Naive B cell (primary cell): Measurements from ENCODE around the gene RBMS1. TPM values are rescaled to one million over a fixed set of nuclear protein-coding genes. Genes with fewer than 3 reads are reported as not detected.
"Not testable (repeated sequence)": the region's sequence is repeated elsewhere in the genome, so short reads cannot be mapped to it uniquely, and the experiment has no call there.

Source experiments
- ATAC-seq, 2 donors: fragments of 150-1000 bp; cut with Tn5 transposase; 2 replicates each; pipeline ENCODE4 v1.10.0; 2021; ENCODE audit warnings: low read depth in 2 of 2, mild to moderate bottlenecking in 2 of 2, moderate library complexity in 2 of 2
- DNase-seq: peaks from one replicate; pipeline ENCODE4 v3.0.0; 2022
- H3K27ac Mint-ChIP-seq, 6 donors: one replicate each; pipeline ENCODE4 v1.8.0; 2020 to 2022; ENCODE audit warnings: mild to moderate bottlenecking in 6 of 6, mixed read lengths in 6 of 6, moderate library complexity in 5 of 6, inconsistent platforms in 2 of 6
- H3K27me3 Mint-ChIP-seq, 3 donors: one replicate each; pipeline ENCODE4 v1.8.0; 2021 to 2022; ENCODE audit warnings: mixed read lengths in 3 of 3, mild to moderate bottlenecking in 1 of 3
- H3K36me3 Mint-ChIP-seq, 2 donors: one replicate each; pipeline ENCODE4 v1.8.0; 2020 to 2022; ENCODE audit warnings: mixed read lengths in 2 of 2, inconsistent platforms in 1 of 2, mild to moderate bottlenecking in 1 of 2
- H3K4me1 Mint-ChIP-seq, 3 donors: one replicate each; pipeline ENCODE4 v1.8.0; 2020 to 2022; ENCODE audit warnings: mixed read lengths in 3 of 3, inconsistent platforms in 1 of 3, mild to moderate bottlenecking in 1 of 3, moderate library complexity in 1 of 3
- H3K4me3 Mint-ChIP-seq, 8 donors: one replicate each; pipeline ENCODE4 v1.8.0; 2020 to 2022; ENCODE audit warnings: mild to moderate bottlenecking in 8 of 8, mixed read lengths in 8 of 8, moderate library complexity in 8 of 8, inconsistent platforms in 2 of 8
- H3K9me3 Mint-ChIP-seq, 7 donors: one replicate each; pipeline ENCODE4 v1.8.0; 2020 to 2022; ENCODE audit warnings: mixed read lengths in 7 of 7, mild to moderate bottlenecking in 5 of 7, inconsistent platforms in 2 of 7, moderate library complexity in 1 of 7
- polyA plus RNA-seq, 6 donors: library from polyadenylated mRNA; unstranded; fragments of 300-500 nt; fragmentation: Illumina TruSeq; gene quantifications; one replicate each; pipeline ENCODE4 v1.2.3, GENCODE V29; 2021; ENCODE audit warnings: low read depth in 6 of 6

Gene RBMS1
- polyA plus RNA-seq, 6 donors from 2014 or later: 40.1 to 89.0 (median 49.9) TPM

GRCh38 chr2:160454070-160454797 is 39.4 kb downstream of the RBMS1 start:
- no peaks in the 10 kb centered on the region for H3K4me1 Mint-ChIP-seq
- peaks cover 0 to 3% (median 0%) of the 10 kb centered on the region in 7 donors for H3K9me3 Mint-ChIP-seq
- no peaks in the 10 kb centered on the region for H3K27me3 Mint-ChIP-seq

GRCh38 chr2:160453111-160453820 is 40.3 kb downstream of the RBMS1 start:
- ATAC-seq: no peak
- H3K27ac Mint-ChIP-seq: no peak overlapping the region
- DNase-seq: no peak
- H3K27me3 Mint-ChIP-seq: no peaks in the 10 kb centered on the region
- peaks cover 0 to 3% (median 0%) of the 10 kb centered on the region in 7 donors for H3K9me3 Mint-ChIP-seq
- H3K36me3 Mint-ChIP-seq: no peaks in the 10 kb centered on the region
- no peaks in the 10 kb centered on the region for H3K4me1 Mint-ChIP-seq
- H3K4me3 Mint-ChIP-seq: no peak overlapping the region

More at GRCh38 chr2:160454070-160454797, 39.4 kb downstream of the RBMS1 start:
- no peak overlapping the region for H3K4me3 Mint-ChIP-seq
- ATAC-seq: no peak
- H3K36me3 Mint-ChIP-seq: no peaks in the 10 kb centered on the region
- no peak for DNase-seq
- no peak overlapping the region for H3K27ac Mint-ChIP-seq

GRCh38 chr2:160450486-160450885 is 43.1 kb downstream of the RBMS1 start:
- Mint-ChIP-seq H3K36me3 (no peaks in the 10 kb centered on the region), H3K9me3 (peaks cover 0 to 3% (median 0%) of the 10 kb centered on the region in 7 donors), H3K27me3 (no peaks in the 10 kb centered on the region), H3K4me1 (no peaks in the 10 kb centered on the region), H3K4me3 (no peak overlapping the region), H3K27ac (no peak overlapping the region)
- no peak for DNase-seq
- ATAC-seq: no peak

- not testable (repeated sequence) for H3K27me3 Mint-ChIP-seq, ATAC-seq, H3K4me3 Mint-ChIP-seq, H3K36me3 Mint-ChIP-seq, DNase-seq, H3K9me3 Mint-ChIP-seq, H3K4me1 Mint-ChIP-seq
- peak overlapping the region in 1 of 6 donors; percentile 32 for H3K27ac Mint-ChIP-seq
Measured at GRCh38 chr2:160448821-160449220, 44.8 kb downstream of the RBMS1 start.

- Mint-ChIP-seq H3K4me3 (no peak overlapping the region), H3K27ac (no peak overlapping the region), H3K4me1 (no peaks in the 10 kb centered on the region)
Measured at GRCh38 chr2:160445673-160446072, 47.9 kb downstream of the RBMS1 start.

GRCh38 chr2:160442603-160443002 is 51.0 kb downstream of the RBMS1 start:
- DNase-seq: no peak
- Mint-ChIP-seq H3K36me3 (peaks cover 0 to 5% of the 10 kb centered on the region in 2 donors), H3K4me3 (no peak overlapping the region), H3K27me3 (no peaks in the 10 kb centered on the region), H3K4me1 (no peaks in the 10 kb centered on the region), H3K27ac (no peak overlapping the region), H3K9me3 (peaks cover 2 to 7% (median 5%) of the 10 kb centered on the region in 7 donors)
- ATAC-seq: no peak

More at GRCh38 chr2:160445673-160446072, 47.9 kb downstream of the RBMS1 start:
- H3K27me3 Mint-ChIP-seq: no peaks in the 10 kb centered on the region
- peaks cover 0 to 5% of the 10 kb centered on the region in 2 donors for H3K36me3 Mint-ChIP-seq
- DNase-seq (no peak), ATAC-seq (no peak)
- peaks cover 0 to 9% (median 5%) of the 10 kb centered on the region in 7 donors for H3K9me3 Mint-ChIP-seq

GRCh38 chr2:160440888-160441287 is 52.7 kb downstream of the RBMS1 start:
- DNase-seq: no peak
- no peak for ATAC-seq
- peaks cover 2 to 7% (median 5%) of the 10 kb centered on the region in 7 donors for H3K9me3 Mint-ChIP-seq
- H3K36me3 Mint-ChIP-seq: peaks cover 0 to 5% of the 10 kb centered on the region in 2 donors
- H3K4me1 Mint-ChIP-seq: no peaks in the 10 kb centered on the region
- no peak overlapping the region for H3K27ac Mint-ChIP-seq
- H3K4me3 Mint-ChIP-seq: no peak overlapping the region
- peaks cover 0 to 6% (median 0%) of the 10 kb centered on the region in 3 donors for H3K27me3 Mint-ChIP-seq

GRCh38 chr2:160439038-160439437 is 54.6 kb downstream of the RBMS1 start:
- H3K4me1 Mint-ChIP-seq, H3K27me3 Mint-ChIP-seq, DNase-seq, H3K27ac Mint-ChIP-seq, H3K36me3 Mint-ChIP-seq, H3K9me3 Mint-ChIP-seq, ATAC-seq, H3K4me3 Mint-ChIP-seq: not testable (repeated sequence)

GRCh38 chr2:160437273-160437672 is 56.3 kb downstream of the RBMS1 start:
- DNase-seq: no peak
- Mint-ChIP-seq H3K4me3 (no peak overlapping the region), H3K27me3 (peaks cover 0 to 6% (median 0%) of the 10 kb centered on the region in 3 donors), H3K4me1 (no peaks in the 10 kb centered on the region), H3K27ac (no peak overlapping the region), H3K36me3 (no peaks in the 10 kb centered on the region), H3K9me3 (peaks cover 0 to 3% (median 0%) of the 10 kb centered on the region in 7 donors)
- ATAC-seq: no peak

GRCh38 chr2:160434254-160434948 is 59.2 kb downstream of the RBMS1 start:
- H3K36me3 Mint-ChIP-seq: no peaks in the 10 kb centered on the region
- no peak overlapping the region for H3K4me3 Mint-ChIP-seq
- no peak overlapping the region for H3K27ac Mint-ChIP-seq
- ATAC-seq (no peak), DNase-seq (no peak)
- peaks cover 0 to 6% (median 0%) of the 10 kb centered on the region in 3 donors for H3K27me3 Mint-ChIP-seq
- H3K4me1 Mint-ChIP-seq: peaks cover 12 to 18% (median 17%) of the 10 kb centered on the region in 3 donors
- no peaks in the 10 kb centered on the region for H3K9me3 Mint-ChIP-seq

GRCh38 chr2:160433466-160434140 is 60.0 kb downstream of the RBMS1 start:
- Mint-ChIP-seq H3K4me3 (no peak overlapping the region), H3K27ac (no peak overlapping the region), H3K4me1 (peaks cover 12 to 22% (median 21%) of the 10 kb centered on the region in 3 donors), H3K9me3 (no peaks in the 10 kb centered on the region), H3K36me3 (no peaks in the 10 kb centered on the region), H3K27me3 (peaks cover 0 to 6% (median 0%) of the 10 kb centered on the region in 3 donors)
- no peak for DNase-seq
- ATAC-seq: no peak

GRCh38 chr2:160432633-160433032 is 61.0 kb downstream of the RBMS1 start:
- peaks cover 0 to 6% (median 0%) of the 10 kb centered on the region in 3 donors for H3K27me3 Mint-ChIP-seq
- H3K4me1 Mint-ChIP-seq: peaks cover 22 to 30% (median 28%) of the 10 kb centered on the region in 3 donors
- ATAC-seq (no peak), DNase-seq (no peak)
- no peaks in the 10 kb centered on the region for H3K36me3 Mint-ChIP-seq
- peak overlapping the region in 1 of 6 donors; percentile 28 for H3K27ac Mint-ChIP-seq
- H3K9me3 Mint-ChIP-seq: no peaks in the 10 kb centered on the region
- H3K4me3 Mint-ChIP-seq: no peak overlapping the region

- Mint-ChIP-seq H3K9me3 (no peaks in the 10 kb centered on the region), H3K27me3 (no peaks in the 10 kb centered on the region), H3K4me3 (peak overlapping the region in 1 of 8 donors; percentile 16), H3K4me1 (peaks cover 27 to 36% (median 28%) of the 10 kb centered on the region in 3 donors), H3K36me3 (no peaks in the 10 kb centered on the region), H3K27ac (peak overlapping the region in 2 of 6 donors; percentile 0 to 3)
- peak; percentile 45 for DNase-seq
- ATAC-seq: peak; percentile 89 to 90
Measured at GRCh38 chr2:160431441-160431840, 62.2 kb downstream of the RBMS1 start.
